ENCODE data around the gene NHSL2.
"Not testable (repeated sequence)": the region's sequence is repeated elsewhere in the genome, so short reads cannot be mapped to it uniquely, and the experiment has no call there.

NHSL2 gene

DNA sequence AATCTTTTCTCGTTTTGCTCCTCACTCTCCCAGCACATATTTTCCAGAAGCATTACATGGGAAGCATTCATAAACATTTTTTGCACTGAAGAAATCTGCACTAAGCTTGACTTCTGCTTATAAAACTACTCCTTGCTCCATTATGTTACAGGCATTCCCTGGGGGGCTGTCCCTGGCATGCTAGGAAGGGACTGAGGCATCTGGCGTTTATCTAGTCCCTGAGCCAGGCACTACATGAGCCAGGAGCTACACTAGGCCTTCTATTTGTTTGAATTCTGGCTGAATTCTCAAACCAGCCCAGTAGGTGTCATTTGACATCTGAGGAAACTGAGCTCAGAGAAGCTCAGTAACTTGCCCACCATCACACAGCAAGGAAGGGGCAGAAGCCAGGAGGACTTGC lies 43.3 kb downstream of the NHSL2 start:
- DNase-seq = no peak
- Mint-ChIP-seq H3K9me3 (peaks cover 55% of the 10 kb centered on the region), H3K36me3 (ENCODE audit: low read depth) (no peaks in the 10 kb centered on the region), H3K27ac (no peak overlapping the region), H3K27me3 (ENCODE audit: low read depth, poor library complexity) (peaks cover 4% of the 10 kb centered on the region), H3K4me1 (peaks cover 71% of the 10 kb centered on the region), H3K4me3 (no peak overlapping the region)
- TF ChIP-seq, protein P1, sequence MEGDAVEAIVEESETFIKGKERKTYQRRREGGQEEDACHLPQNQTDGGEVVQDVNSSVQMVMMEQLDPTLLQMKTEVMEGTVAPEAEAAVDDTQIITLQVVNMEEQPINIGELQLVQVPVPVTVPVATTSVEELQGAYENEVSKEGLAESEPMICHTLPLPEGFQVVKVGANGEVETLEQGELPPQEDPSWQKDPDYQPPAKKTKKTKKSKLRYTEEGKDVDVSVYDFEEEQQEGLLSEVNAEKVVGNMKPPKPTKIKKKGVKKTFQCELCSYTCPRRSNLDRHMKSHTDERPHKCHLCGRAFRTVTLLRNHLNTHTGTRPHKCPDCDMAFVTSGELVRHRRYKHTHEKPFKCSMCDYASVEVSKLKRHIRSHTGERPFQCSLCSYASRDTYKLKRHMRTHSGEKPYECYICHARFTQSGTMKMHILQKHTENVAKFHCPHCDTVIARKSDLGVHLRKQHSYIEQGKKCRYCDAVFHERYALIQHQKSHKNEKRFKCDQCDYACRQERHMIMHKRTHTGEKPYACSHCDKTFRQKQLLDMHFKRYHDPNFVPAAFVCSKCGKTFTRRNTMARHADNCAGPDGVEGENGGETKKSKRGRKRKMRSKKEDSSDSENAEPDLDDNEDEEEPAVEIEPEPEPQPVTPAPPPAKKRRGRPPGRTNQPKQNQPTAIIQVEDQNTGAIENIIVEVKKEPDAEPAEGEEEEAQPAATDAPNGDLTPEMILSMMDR (IDR thresholded peaks at IDR 0.05) = no peak

DNA sequence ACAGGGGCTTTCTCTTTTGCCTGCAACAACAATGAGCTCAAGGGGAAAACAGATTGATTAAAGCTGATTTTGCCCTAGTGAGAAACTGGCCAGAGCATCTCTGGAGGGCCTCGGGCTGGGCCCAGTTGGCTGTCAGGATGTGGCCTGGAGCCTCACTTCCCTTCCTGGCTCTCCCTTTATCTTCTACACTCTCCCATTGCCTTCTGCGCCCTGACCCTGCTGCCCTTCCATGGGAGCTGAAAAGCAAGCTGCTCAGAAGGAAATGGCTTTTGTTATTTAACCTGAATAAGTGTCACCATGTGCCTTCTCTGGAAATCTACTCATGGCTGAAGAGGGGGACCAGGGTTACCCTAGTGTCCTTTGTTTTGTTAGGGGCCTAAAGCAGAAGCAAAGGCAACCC lies 43.8 kb downstream of the NHSL2 start:
- H3K27me3 Mint-ChIP-seq (ENCODE audit: low read depth, poor library complexity) = no peaks in the 10 kb centered on the region
- H3K27ac Mint-ChIP-seq = peak overlapping the region; percentile 77

DNA sequence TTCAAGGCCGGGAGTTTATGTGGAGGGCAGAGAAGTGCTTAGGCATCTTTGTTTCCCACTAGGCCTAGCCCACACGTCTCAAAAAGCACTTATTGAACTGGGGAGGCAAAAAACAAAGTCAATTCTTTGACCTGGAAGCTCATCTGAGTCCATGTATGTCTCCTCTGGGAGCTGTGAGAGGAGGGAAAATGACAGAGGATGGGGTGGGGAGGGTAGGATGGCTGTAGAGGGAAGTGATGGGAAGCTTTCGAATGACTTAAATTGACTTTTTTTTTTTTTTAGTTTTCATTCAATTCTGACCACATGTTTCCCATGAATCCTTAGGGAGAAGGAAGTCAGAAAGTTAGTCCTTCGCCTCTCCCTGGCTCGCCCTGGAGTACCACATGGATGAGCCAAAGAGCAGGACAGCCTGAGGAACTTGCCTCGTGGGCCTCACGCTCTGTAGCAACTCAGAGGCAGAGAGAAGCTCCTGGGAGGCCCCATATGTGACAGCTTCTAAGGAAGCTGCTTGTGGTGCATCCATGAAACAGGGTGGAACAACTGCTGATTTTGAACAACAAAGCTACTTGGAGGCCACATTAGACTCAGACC lies 45.0 kb downstream of the NHSL2 start:
- Mint-ChIP-seq H3K9me3 (peaks cover 57% of the 10 kb centered on the region), H3K36me3 (ENCODE audit: low read depth) (peaks cover 6% of the 10 kb centered on the region), H3K4me1 (peaks cover 61% of the 10 kb centered on the region), H3K27ac (peak overlapping the region; percentile 81), H3K4me3 (no peak overlapping the region), H3K27me3 (ENCODE audit: low read depth, poor library complexity) (no peaks in the 10 kb centered on the region)
- DNase-seq = no peak
- TF ChIP-seq, protein P1 (IDR thresholded peaks at IDR 0.05) = no peak

More for the DNA sequence above, 43.8 kb downstream of the NHSL2 start:
- DNase-seq = no peak
- Mint-ChIP-seq H3K4me1 (peaks cover 68% of the 10 kb centered on the region), H3K9me3 (peaks cover 53% of the 10 kb centered on the region), H3K36me3 (ENCODE audit: low read depth) (no peaks in the 10 kb centered on the region), H3K4me3 (no peak overlapping the region)
- TF ChIP-seq, protein P1 (IDR thresholded peaks at IDR 0.05) = no peak

DNA sequence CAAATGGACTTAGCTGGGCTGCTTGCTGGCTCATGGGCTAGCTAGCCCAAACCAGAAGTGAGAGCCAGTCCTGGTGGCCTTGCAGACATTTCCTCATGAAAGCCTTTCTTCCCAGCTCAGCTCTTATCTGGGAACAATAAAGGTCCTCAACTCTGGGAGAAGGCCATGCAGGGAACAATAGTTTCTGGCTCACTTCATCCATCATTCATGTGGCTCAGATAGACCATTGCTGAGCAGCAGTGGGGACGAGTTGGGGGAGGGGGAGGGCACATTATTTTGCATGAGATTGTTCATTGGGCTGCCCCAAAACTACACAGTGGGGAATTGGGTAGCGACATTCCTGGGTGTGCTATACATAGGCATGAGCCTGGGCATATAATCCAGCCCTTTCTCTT lies 47.6 kb downstream of the NHSL2 start:
- H3K36me3 Mint-ChIP-seq (ENCODE audit: low read depth) = peaks cover 10% of the 10 kb centered on the region
- no peaks in the 10 kb centered on the region for H3K27me3 Mint-ChIP-seq (ENCODE audit: low read depth, poor library complexity)
- DNase-seq = no peak
- peaks cover 52% of the 10 kb centered on the region for H3K4me1 Mint-ChIP-seq
- peaks cover 67% of the 10 kb centered on the region for H3K9me3 Mint-ChIP-seq
- H3K4me3 Mint-ChIP-seq = peak overlapping the region; percentile 40
- peak overlapping the region; percentile 95 for H3K27ac Mint-ChIP-seq
- TF ChIP-seq, protein P1 (IDR thresholded peaks at IDR 0.05) = no peak

DNA sequence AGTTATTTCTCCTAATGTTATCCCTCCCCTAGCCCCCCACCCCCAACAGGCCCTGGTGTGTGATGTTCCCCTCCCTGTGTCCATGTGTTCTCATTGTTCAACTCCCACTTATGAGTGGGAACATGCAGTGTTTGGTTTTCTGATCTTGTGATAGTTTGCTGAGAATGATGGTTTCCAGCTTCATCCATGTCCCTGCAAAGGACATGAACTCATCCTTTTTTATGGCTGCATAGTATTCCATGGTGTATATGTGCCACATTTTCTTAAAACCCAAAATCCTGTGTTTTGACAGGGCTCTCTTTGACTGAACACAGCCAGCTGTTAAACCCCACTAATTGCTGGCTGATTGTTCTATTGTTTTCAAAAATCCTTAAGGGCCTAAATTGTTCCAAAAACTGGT lies 53.5 kb downstream of the NHSL2 start:
- H3K27me3 Mint-ChIP-seq (ENCODE audit: low read depth, poor library complexity); DNase-seq; H3K4me3 Mint-ChIP-seq; H3K27ac Mint-ChIP-seq: not testable (repeated sequence)
- peaks cover 65% of the 10 kb centered on the region for H3K9me3 Mint-ChIP-seq
- H3K4me1 Mint-ChIP-seq = peaks cover 12% of the 10 kb centered on the region
- H3K36me3 Mint-ChIP-seq (ENCODE audit: low read depth) = peaks cover 19% of the 10 kb centered on the region

DNA sequence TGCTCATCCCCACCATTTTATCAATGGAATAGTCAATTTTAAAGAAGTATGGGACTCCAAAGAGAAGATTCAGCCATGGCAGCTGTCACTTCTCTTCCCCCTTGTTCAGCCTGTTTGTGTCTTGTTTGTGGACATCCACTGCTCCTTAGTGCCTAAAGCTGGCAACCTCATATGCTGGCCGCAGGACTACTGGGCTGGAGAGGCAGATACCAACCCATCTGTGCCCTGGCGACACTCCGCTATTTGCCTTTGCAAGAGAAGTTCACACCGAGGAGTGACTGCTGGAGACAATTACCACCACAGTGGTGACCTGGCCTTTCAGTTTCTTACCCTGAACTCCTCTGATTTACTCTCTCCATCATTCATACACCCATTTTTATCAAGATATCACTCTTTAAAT lies 64.3 kb downstream of the NHSL2 start:
- no peak for DNase-seq
- H3K9me3 Mint-ChIP-seq = peaks cover 46% of the 10 kb centered on the region
- TF ChIP-seq, protein P1 (IDR thresholded peaks at IDR 0.05) = no peak
- H3K27me3 Mint-ChIP-seq (ENCODE audit: low read depth, poor library complexity) = no peaks in the 10 kb centered on the region
- no peak overlapping the region for H3K4me3 Mint-ChIP-seq
- H3K4me1 Mint-ChIP-seq = peaks cover 16% of the 10 kb centered on the region
- H3K36me3 Mint-ChIP-seq (ENCODE audit: low read depth) = no peaks in the 10 kb centered on the region
- no peak overlapping the region for H3K27ac Mint-ChIP-seq
